Testis (tissue), 2 donors: ENCODE data around the gene ANXA8.

Experiments
- CTCF ChIP-seq, 3 experiments: fragments of 450-650 bp in 2 of 3; fragments of 200-600 bp in 1 of 3; sonication (generic) in 1 of 3; IDR thresholded peaks; one replicate each; pipeline ENCODE4 v1.5.1; 2016 to 2019; ENCODE audit warnings: antibody characterized with exemption in 3 of 3, mild to moderate bottlenecking in 2 of 3, moderate library complexity in 1 of 3
- POLR2A ChIP-seq: fragments of 450-650 bp; IDR thresholded peaks from one replicate; pipeline ENCODE4 v1.6.1; 2017; ENCODE audit warnings: antibody characterized with exemption, mild to moderate bottlenecking, moderate library complexity

- TF ChIP-seq CTCF (IDR thresholded peaks at IDR 0.05) (no peak), POLR2A (no peak)
Measured at GRCh38 chr10:47444047-47444446, 39.9 kb downstream of the ANXA8 start.
